CD14-positive monocyte (primary cell): Measurements from ENCODE around the gene ITGA7. TPM values are rescaled to one million over a fixed set of nuclear protein-coding genes. Genes with fewer than 3 reads are reported as not detected.

Source experiments
- DNase-seq, 3 donors: peaks; one replicate each; pipeline ENCODE4 v3.0.0-alpha.2; 2011 to 2022
- H2AFZ ChIP-seq: 2 replicates; pipeline ENCODE4 v1.6.0; 2012; ENCODE audit warnings: mild to moderate bottlenecking, low read depth, low read length, inconsistent platforms; ENCODE audit not compliant: insufficient read depth, poor library complexity, severe bottlenecking
- H3K27ac ChIP-seq, 2 donors: 1 replicate in 1 of 2; 2 replicates in 1 of 2; pipeline ENCODE4 v1.5.1; 2012 to 2013; ENCODE audit warnings: low read length in 2 of 2, control low read depth in 1 of 2, inconsistent platforms in 1 of 2, low read depth in 1 of 2, mild to moderate bottlenecking in 1 of 2
- H3K27me3 ChIP-seq, 2 donors: one replicate each; pipeline versions ENCODE4 v1.6.0 to v1.6.1; 2011 to 2013; ENCODE audit warnings: low read length in 2 of 2; ENCODE audit not compliant: control insufficient read depth in 2 of 2, insufficient read depth in 2 of 2
- H3K36me3 ChIP-seq, 2 donors: replicated peaks in 1 of 2; 1 replicate in 1 of 2; 2 replicates in 1 of 2; pipeline versions ENCODE4 v1.5.1 to v1.6.1; 2012 to 2013; ENCODE audit warnings: low read length in 2 of 2, control low read depth in 1 of 2, inconsistent platforms in 1 of 2, mild to moderate bottlenecking in 1 of 2; ENCODE audit not compliant: insufficient read depth in 2 of 2, control insufficient read depth in 1 of 2
- H3K4me1 ChIP-seq, 2 donors: 1 replicate in 1 of 2; 2 replicates in 1 of 2; pipeline versions ENCODE4 v1.5.1 to v1.6.1; 2012 to 2013; ENCODE audit warnings: low read length in 2 of 2, control low read depth in 1 of 2, inconsistent platforms in 1 of 2, mild to moderate bottlenecking in 1 of 2, moderate library complexity in 1 of 2; ENCODE audit not compliant: insufficient read depth in 2 of 2, control insufficient read depth in 1 of 2
- H3K4me2 ChIP-seq: replicated peaks from 2 replicates; pipeline ENCODE3; 2012; ENCODE audit warnings: low read length, moderate library complexity, mild to moderate bottlenecking; ENCODE audit not compliant: poor library complexity, severe bottlenecking; ENCODE audit errors: extremely low read depth
- H3K4me3 ChIP-seq, 3 experiments: fragments of 200-600 bp in 1 of 3; sonication (generic) in 1 of 3; replicated peaks in 1 of 3; 1 replicate in 2 of 3; 2 replicates in 1 of 3; pipeline ENCODE4 v1.5.1; 2011 to 2013; ENCODE audit warnings: low read length in 3 of 3, mild to moderate bottlenecking in 3 of 3, control low read depth in 2 of 3, low read depth in 2 of 3, inconsistent platforms in 1 of 3, moderate library complexity in 1 of 3
- H3K79me2 ChIP-seq: 2 replicates; pipeline ENCODE4 v1.6.0; 2012; ENCODE audit warnings: mild to moderate bottlenecking, control low read depth, inconsistent platforms, low read length, moderate library complexity; ENCODE audit not compliant: insufficient read depth
- H3K9ac ChIP-seq: 2 replicates; pipeline ENCODE4 v1.6.0; 2017; ENCODE audit warnings: low read length, mild to moderate bottlenecking; ENCODE audit not compliant: insufficient read depth, poor library complexity, severe bottlenecking
- H3K9me3 ChIP-seq, 2 donors: replicated peaks in 1 of 2; 1 replicate in 1 of 2; 2 replicates in 1 of 2; pipeline versions ENCODE4 v1.5.1 to v1.6.1; 2012 to 2013; ENCODE audit warnings: low read length in 2 of 2, control low read depth in 1 of 2; ENCODE audit not compliant: control insufficient read depth in 1 of 2, insufficient read depth in 1 of 2
- H4K20me1 ChIP-seq: 2 replicates; pipeline ENCODE4 v1.6.0; 2012; ENCODE audit warnings: mild to moderate bottlenecking, low read length, control low read depth, moderate library complexity; ENCODE audit not compliant: insufficient read depth
- H3K27ac Mint-ChIP-seq, 7 donors: one replicate each; pipeline ENCODE4 v1.8.0; 2020; ENCODE audit warnings: mild to moderate bottlenecking in 7 of 7, mixed read lengths in 7 of 7, moderate library complexity in 6 of 7, inconsistent platforms in 2 of 7
- H3K27me3 Mint-ChIP-seq, 3 donors: one replicate each; pipeline ENCODE4 v1.8.0; 2021 to 2022; ENCODE audit warnings: low read depth in 3 of 3, mild to moderate bottlenecking in 3 of 3, mixed read lengths in 3 of 3, moderate library complexity in 3 of 3, inconsistent platforms in 1 of 3
- H3K36me3 Mint-ChIP-seq, 2 donors: one replicate each; pipeline ENCODE4 v1.8.0; 2020; ENCODE audit warnings: mixed read lengths in 2 of 2, inconsistent platforms in 1 of 2, mild to moderate bottlenecking in 1 of 2
- H3K4me1 Mint-ChIP-seq: one replicate; pipeline ENCODE4 v1.8.0; 2020; ENCODE audit warnings: mild to moderate bottlenecking, mixed read lengths
- H3K4me3 Mint-ChIP-seq, 2 donors: one replicate each; pipeline ENCODE4 v1.8.0; 2020; ENCODE audit warnings: mild to moderate bottlenecking in 2 of 2, mixed read lengths in 2 of 2, moderate library complexity in 1 of 2
- H3K9me3 Mint-ChIP-seq, 7 donors: one replicate each; pipeline ENCODE4 v1.8.0; 2020 to 2022; ENCODE audit warnings: mixed read lengths in 7 of 7, mild to moderate bottlenecking in 6 of 7, moderate library complexity in 6 of 7, inconsistent platforms in 2 of 7
- CTCF ChIP-seq: fragments of 200-600 bp; IDR thresholded peaks from one replicate; pipeline ENCODE4 v1.8.0; 2022; ENCODE audit warnings: antibody characterized with exemption, mild to moderate bottlenecking
- WGBS: methylation state at CpG from one replicate; pipeline ENCODE4 v1.1.5; 2013; ENCODE audit warnings: missing lambda C conversion rate; ENCODE audit not compliant: insufficient coverage; 5-methylcytosine and 5-hydroxymethylcytosine counted together
- intact Hi-C, 2 donors: fragments of 100-400 bp; cut with micrococcal nuclease; formaldehyde crosslinking; loops; one replicate each; pipeline versions ENCODE4 v1.15.0 to v1.15.1; 2023
- polyA plus RNA-seq, 3 donors: library from polyadenylated mRNA; depleted of rRNA in 1 of 3; unstranded in 2 of 3; stranded (reverse) in 1 of 3; fragments of 300-500 nt in 2 of 3; fragments of >200 nt in 1 of 3; fragmentation: Illumina TruSeq in 2 of 3; gene quantifications; 1 replicate in 2 of 3; 2 replicates in 1 of 3; pipeline ENCODE4 v1.2.3, GENCODE V29; 2012 to 2021

ITGA7 gene
- polyA plus RNA-seq, 3 donors, result 0.23 to 3.3 (median 0.55) TPM

GRCh38 chr12:55642669-55643068 lies 65.0 kb downstream of the ITGA7 start:
- peaks cover 0 to 3% (median 1%) of the 10 kb centered on the region in 3 donors for H3K27me3 Mint-ChIP-seq
- H3K27ac Mint-ChIP-seq, result peak overlapping the region; percentile 95 to 98 (median 98)
- H3K36me3 Mint-ChIP-seq, result peaks cover 5 to 8% of the 10 kb centered on the region in 2 donors
- Histone ChIP-seq H4K20me1 (no peaks in the 10 kb centered on the region), H3K27ac (peak overlapping the region; percentile 84 to 94), H3K27me3 (no peaks in the 10 kb centered on the region), H3K9ac (peak overlapping the region; percentile 53), H3K9me3 (no peaks in the 10 kb centered on the region), H3K79me2 (no peaks in the 10 kb centered on the region), H3K36me3 (no peaks in the 10 kb centered on the region), H2AFZ (no peak overlapping the region), H3K4me1 (peaks cover 70 to 76% of the 10 kb centered on the region in 2 donors), H3K4me2 (peak overlapping the region; percentile 58), H3K4me3 (peak overlapping the region in 1 of 3 experiments; percentile 55)
- intact Hi-C loops, result loop anchor here in 1 of 2 donors (5.0 kb wide), 1 partner anchor 35 kb away; no protein-coding TSS in a partner anchor
- no peak for TF ChIP-seq CTCF
- H3K9me3 Mint-ChIP-seq, result peaks cover 0 to 11% (median 4%) of the 10 kb centered on the region in 7 donors
- peak overlapping the region; percentile 58 to 60 for H3K4me3 Mint-ChIP-seq
- H3K4me1 Mint-ChIP-seq, result peaks cover 68% of the 10 kb centered on the region
- 20% methylated on average over 2 of the region's 7 CpGs for WGBS
- DNase-seq, result peak; percentile 65 to 75 (median 68)

GRCh38 chr12:55642267-55642666 lies 65.4 kb downstream of the ITGA7 start:
- Mint-ChIP-seq H3K36me3 (peaks cover 5 to 8% of the 10 kb centered on the region in 2 donors), H3K27me3 (peaks cover 0 to 3% (median under 1%) of the 10 kb centered on the region in 3 donors), H3K27ac (peak overlapping the region; percentile 95 to 98 (median 98)), H3K4me1 (peaks cover 65% of the 10 kb centered on the region), H3K4me3 (peak overlapping the region in 1 of 2 donors; percentile 71), H3K9me3 (peaks cover 0 to 11% (median 4%) of the 10 kb centered on the region in 7 donors)
- no peak overlapping the region for H2AFZ ChIP-seq
- H3K4me1 ChIP-seq, result peaks cover 69 to 74% of the 10 kb centered on the region in 2 donors
- H3K27me3 ChIP-seq, result no peaks in the 10 kb centered on the region
- peak overlapping the region; percentile 53 for H3K9ac ChIP-seq
- TF ChIP-seq CTCF, result no peak
- H3K27ac ChIP-seq, result peak overlapping the region; percentile 84 to 94
- H3K79me2 ChIP-seq, result no peaks in the 10 kb centered on the region
- H3K4me3 ChIP-seq, result peak overlapping the region in 1 of 3 experiments; percentile 55
- no peaks in the 10 kb centered on the region for H4K20me1 ChIP-seq
- H3K9me3 ChIP-seq, result no peaks in the 10 kb centered on the region
- H3K36me3 ChIP-seq, result no peaks in the 10 kb centered on the region
- intact Hi-C loops, result loop anchor here in 1 of 2 donors (5.0 kb wide), 1 partner anchor 35 kb away; no protein-coding TSS in a partner anchor
- peak; percentile 85 to 96 (median 90) for DNase-seq
- WGBS, result no CpG with 5 or more reads among the region's 2 CpGs
- peak overlapping the region; percentile 58 for H3K4me2 ChIP-seq
